GM19397 (cell line): ENCODE data around the gene FBXO33.
A peak's percentile ranks its signal among the peaks of the same experiment; 100 is the strongest.

Source experiments
- ATAC-seq: cut with Tn5 transposase; IDR thresholded peaks from one replicate; pipeline ENCODE4 v1.9.1; 2021; ENCODE audit warnings: mild to moderate bottlenecking, moderate library complexity; ENCODE audit not compliant: unreplicated experiment

FBXO33 gene

GRCh38 chr14:39431416-39432178, 636 bp downstream of the FBXO33 start:
- peak; percentile 19 for ATAC-seq

GRCh38 chr14:39430762-39431415, 1.3 kb downstream of the FBXO33 start:
- no peak for ATAC-seq

GRCh38 chr14:39428118-39428517, 4.1 kb downstream of the FBXO33 start:
- ATAC-seq: no peak

- ATAC-seq: no peak
These were observed 5.6 kb downstream of the FBXO33 start for GRCh38 chr14:39426605-39427004.

GRCh38 chr14:39425947-39426346, 6.3 kb downstream of the FBXO33 start:
- ATAC-seq: no peak

- ATAC-seq: no peak
These were observed 8.4 kb downstream of the FBXO33 start for GRCh38 chr14:39423793-39424192.

- ATAC-seq: no peak
These were observed 10.0 kb downstream of the FBXO33 start for GRCh38 chr14:39422243-39422642.

- no peak for ATAC-seq
These were observed 13.0 kb downstream of the FBXO33 start for GRCh38 chr14:39419272-39419671.

GRCh38 chr14:39417014-39417413, 15.2 kb downstream of the FBXO33 start:
- no peak for ATAC-seq

- no peak for ATAC-seq
These were observed 16.2 kb downstream of the FBXO33 start for GRCh38 chr14:39416072-39416471.

GRCh38 chr14:39406560-39406959, 25.7 kb downstream of the FBXO33 start:
- no peak for ATAC-seq

GRCh38 chr14:39398382-39398781, 33.9 kb downstream of the FBXO33 start:
- no peak for ATAC-seq

- ATAC-seq: no peak
These were observed 35.8 kb downstream of the FBXO33 start for GRCh38 chr14:39396448-39396847.

GRCh38 chr14:39395555-39396254, 36.5 kb downstream of the FBXO33 start:
- ATAC-seq: no peak

- no peak for ATAC-seq
These were observed 38.9 kb downstream of the FBXO33 start for GRCh38 chr14:39393289-39393688.

- ATAC-seq: no peak
These were observed 48.1 kb downstream of the FBXO33 start for GRCh38 chr14:39384177-39384576.

GRCh38 chr14:39383741-39384140, 48.5 kb downstream of the FBXO33 start:
- ATAC-seq: no peak

- ATAC-seq: no peak
These were observed 49.1 kb downstream of the FBXO33 start for GRCh38 chr14:39383026-39383660.

GRCh38 chr14:39382463-39382862, 49.8 kb downstream of the FBXO33 start:
- ATAC-seq: no peak

GRCh38 chr14:39381366-39381765, 50.9 kb downstream of the FBXO33 start:
- ATAC-seq: no peak

GRCh38 chr14:39376667-39377403, 55.4 kb downstream of the FBXO33 start:
- no peak for ATAC-seq
